ENCODE results near the gene SYT13.
A peak's percentile ranks its signal among the peaks of the same experiment; 100 is the strongest.

SYT13 gene

DNA sequence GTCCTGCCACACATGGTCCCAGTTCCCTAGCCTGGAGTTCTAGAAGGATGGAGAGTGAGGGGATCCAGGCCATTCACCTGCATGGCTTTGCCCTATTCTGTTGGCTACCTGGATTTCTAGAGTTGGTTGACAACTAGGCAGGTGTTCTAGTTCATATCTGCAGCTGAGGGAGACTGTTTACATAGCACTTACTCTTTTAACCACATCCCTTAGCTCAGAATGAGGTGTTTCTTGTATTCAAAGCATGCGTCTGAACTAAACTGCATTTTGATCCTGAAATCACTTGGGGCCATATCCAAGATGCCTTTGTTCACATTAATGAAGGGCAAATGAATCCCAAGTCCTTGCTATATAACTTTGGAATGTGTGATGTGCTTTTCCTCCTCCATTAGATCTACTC lies 60.9 kb downstream of the SYT13 start:
- DNase-seq (ENCODE audit: low read depth), result no peak
- TF ChIP-seq, protein P1, sequence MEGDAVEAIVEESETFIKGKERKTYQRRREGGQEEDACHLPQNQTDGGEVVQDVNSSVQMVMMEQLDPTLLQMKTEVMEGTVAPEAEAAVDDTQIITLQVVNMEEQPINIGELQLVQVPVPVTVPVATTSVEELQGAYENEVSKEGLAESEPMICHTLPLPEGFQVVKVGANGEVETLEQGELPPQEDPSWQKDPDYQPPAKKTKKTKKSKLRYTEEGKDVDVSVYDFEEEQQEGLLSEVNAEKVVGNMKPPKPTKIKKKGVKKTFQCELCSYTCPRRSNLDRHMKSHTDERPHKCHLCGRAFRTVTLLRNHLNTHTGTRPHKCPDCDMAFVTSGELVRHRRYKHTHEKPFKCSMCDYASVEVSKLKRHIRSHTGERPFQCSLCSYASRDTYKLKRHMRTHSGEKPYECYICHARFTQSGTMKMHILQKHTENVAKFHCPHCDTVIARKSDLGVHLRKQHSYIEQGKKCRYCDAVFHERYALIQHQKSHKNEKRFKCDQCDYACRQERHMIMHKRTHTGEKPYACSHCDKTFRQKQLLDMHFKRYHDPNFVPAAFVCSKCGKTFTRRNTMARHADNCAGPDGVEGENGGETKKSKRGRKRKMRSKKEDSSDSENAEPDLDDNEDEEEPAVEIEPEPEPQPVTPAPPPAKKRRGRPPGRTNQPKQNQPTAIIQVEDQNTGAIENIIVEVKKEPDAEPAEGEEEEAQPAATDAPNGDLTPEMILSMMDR (IDR thresholded peaks at IDR 0.05; ENCODE audit: insufficient read depth, low read depth, low read length, missing control alignments), result no peak
- H3K4me3 ChIP-seq (ENCODE audit: low read length), result no peak overlapping the region

DNA sequence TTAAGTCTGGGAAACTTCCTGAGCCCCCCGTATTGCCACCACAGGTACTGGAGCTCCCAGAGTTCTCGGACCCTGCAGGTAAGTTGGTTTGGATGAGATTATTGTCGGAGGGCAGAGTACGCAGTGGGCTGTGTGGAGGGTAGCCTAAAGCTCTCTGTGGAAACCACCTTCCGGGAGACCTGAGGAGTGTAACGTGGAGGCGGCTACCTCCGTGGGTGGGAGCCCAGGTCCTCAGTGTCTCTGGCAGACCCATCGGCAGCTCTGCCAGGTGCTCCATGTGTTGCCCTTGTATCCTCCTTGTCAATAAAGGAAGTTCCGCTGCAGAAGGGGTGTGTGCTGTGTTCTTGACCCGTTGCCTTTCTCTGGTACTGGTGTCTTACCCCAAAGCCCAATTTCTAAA lies 61.4 kb downstream of the SYT13 start:
- TF ChIP-seq, protein P1 (IDR thresholded peaks at IDR 0.05; ENCODE audit: insufficient read depth, low read depth, low read length, missing control alignments), result no peak
- H3K4me3 ChIP-seq (ENCODE audit: low read length), result no peak overlapping the region
- DNase-seq (ENCODE audit: low read depth), result no peak

- TF ChIP-seq, protein P1 (IDR thresholded peaks at IDR 0.05; ENCODE audit: insufficient read depth, low read depth, low read length, missing control alignments), result no peak
- H3K4me3 ChIP-seq (ENCODE audit: low read length), result no peak overlapping the region
- no peak for DNase-seq (ENCODE audit: low read depth)
Observed at GRCh38 chr11:45223496-45223895, 62.6 kb downstream of the SYT13 start.

DNA sequence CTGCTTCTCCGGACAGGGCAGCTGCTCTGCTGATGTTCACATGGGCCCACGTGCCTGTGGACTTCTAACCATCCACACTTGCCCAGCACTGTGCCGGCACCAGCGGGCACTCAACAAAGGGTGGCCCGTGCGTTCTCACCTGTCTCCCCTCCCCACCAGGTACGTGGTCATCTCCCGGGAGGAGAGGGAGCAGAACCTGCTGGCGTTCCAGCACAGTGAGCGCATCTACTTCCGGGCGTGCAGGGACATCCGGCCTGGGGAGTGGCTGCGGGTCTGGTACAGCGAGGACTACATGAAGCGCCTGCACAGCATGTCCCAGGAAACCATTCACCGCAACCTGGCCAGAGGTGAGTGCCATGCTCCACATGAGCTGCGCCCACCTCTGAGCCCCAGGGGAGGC lies 66.7 kb downstream of the SYT13 start:
- no peak overlapping the region for H3K4me3 ChIP-seq (ENCODE audit: low read length)
- DNase-seq (ENCODE audit: low read depth), result no peak
- TF ChIP-seq, protein P1 (IDR thresholded peaks at IDR 0.05; ENCODE audit: insufficient read depth, low read depth, low read length, missing control alignments), result no peak

- DNase-seq (ENCODE audit: low read depth), result no peak
- no peak overlapping the region for H3K4me3 ChIP-seq (ENCODE audit: low read length)
- TF ChIP-seq, protein P1 (IDR thresholded peaks at IDR 0.05; ENCODE audit: insufficient read depth, low read depth, low read length, missing control alignments), result no peak
Observed at GRCh38 chr11:45218705-45219104, 67.4 kb downstream of the SYT13 start.

GRCh38 chr11:45217991-45218390 lies 68.2 kb downstream of the SYT13 start:
- TF ChIP-seq, protein P1 (IDR thresholded peaks at IDR 0.05; ENCODE audit: insufficient read depth, low read depth, low read length, missing control alignments), result no peak
- H3K4me3 ChIP-seq (ENCODE audit: low read length), result no peak overlapping the region
- DNase-seq (ENCODE audit: low read depth), result peak; percentile 33

DNA sequence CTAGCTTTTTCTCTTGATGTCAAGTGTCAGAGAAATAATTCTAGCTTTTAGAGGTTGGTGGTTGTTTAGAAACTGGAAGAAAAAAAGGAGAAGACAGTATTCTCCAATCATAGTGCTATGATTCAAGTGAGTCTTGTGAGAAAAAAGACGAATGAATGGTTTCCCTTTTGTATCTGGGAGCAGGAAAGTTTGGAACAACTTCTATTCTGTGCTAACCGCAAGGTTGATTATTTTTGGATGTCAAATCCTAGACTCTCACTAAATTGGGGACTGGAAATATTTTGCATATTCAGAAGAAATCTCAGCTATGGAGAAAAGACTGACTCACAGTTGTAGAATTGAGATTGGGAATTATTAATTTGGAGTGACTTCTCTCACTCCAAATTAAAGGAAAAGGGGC lies 69.2 kb downstream of the SYT13 start:
- no peak overlapping the region for H3K4me3 ChIP-seq (ENCODE audit: low read length)
- no peak for DNase-seq (ENCODE audit: low read depth)
- TF ChIP-seq, protein P1 (IDR thresholded peaks at IDR 0.05; ENCODE audit: insufficient read depth, low read depth, low read length, missing control alignments), result no peak
